Ramos (cell line): ENCODE data around the gene KCTD15.
"Not testable (repeated sequence)": the region's sequence is repeated elsewhere in the genome, so short reads cannot be mapped to it uniquely, and the experiment has no call there.

Source experiments
- in situ Hi-C: fragments of 300-500 bp; cut with MboI; formaldehyde crosslinking; loops from one replicate; pipeline ENCODE4 v1.14.3; 2022; ENCODE audit warnings: low sequenced_read_pairs; ENCODE audit not compliant: unreplicated experiment

KCTD15 gene

GRCh38 chr19:33811736-33812387, 15.2 kb downstream of the KCTD15 start:
- in situ Hi-C loops: no loop called here

- in situ Hi-C loops: no loop called here
These were observed 16.0 kb downstream of the KCTD15 start for GRCh38 chr19:33812388-33813330.

GRCh38 chr19:33813391-33814101, 16.9 kb downstream of the KCTD15 start:
- in situ Hi-C loops: no loop called here

GRCh38 chr19:33814181-33815165, 17.8 kb downstream of the KCTD15 start:
- in situ Hi-C loops: no loop called here

- in situ Hi-C loops: no loop called here
These were observed 19.0 kb downstream of the KCTD15 start for GRCh38 chr19:33815380-33816340.

GRCh38 chr19:33818411-33818810, 21.7 kb downstream of the KCTD15 start:
- in situ Hi-C loops: no loop called here

GRCh38 chr19:33819078-33819477, 22.4 kb downstream of the KCTD15 start:
- in situ Hi-C loops: not testable (repeated sequence)

GRCh38 chr19:33819506-33819879, 22.8 kb downstream of the KCTD15 start:
- in situ Hi-C loops: no loop called here

GRCh38 chr19:33819880-33820781, 23.5 kb downstream of the KCTD15 start:
- in situ Hi-C loops: no loop called here

- in situ Hi-C loops: no loop called here
These were observed 25.2 kb downstream of the KCTD15 start for GRCh38 chr19:33821871-33822270.

GRCh38 chr19:33823341-33823740, 26.7 kb downstream of the KCTD15 start:
- in situ Hi-C loops: no loop called here

GRCh38 chr19:33825556-33825955, 28.9 kb downstream of the KCTD15 start:
- in situ Hi-C loops: no loop called here

- in situ Hi-C loops: no loop called here
These were observed 29.9 kb downstream of the KCTD15 start for GRCh38 chr19:33826521-33826920.

- in situ Hi-C loops: no loop called here
These were observed 31.8 kb downstream of the KCTD15 start for GRCh38 chr19:33828266-33829075.

- in situ Hi-C loops: no loop called here
These were observed 33.6 kb downstream of the KCTD15 start for GRCh38 chr19:33830264-33830663.

GRCh38 chr19:33831825-33832224, 35.2 kb downstream of the KCTD15 start:
- in situ Hi-C loops: no loop called here

- in situ Hi-C loops: no loop called here
These were observed 36.0 kb downstream of the KCTD15 start for GRCh38 chr19:33832633-33833032.
